H1 (cell line): Measurements from ENCODE around the gene UCHL1.

Source experiments
- ATF2 ChIP-seq: IDR thresholded peaks from 2 replicates; pipeline ENCODE4 v1.6.1; 2012; ENCODE audit warnings: low read length, inconsistent platforms
- CEBPB ChIP-seq: IDR thresholded peaks from 2 replicates; pipeline ENCODE4 v1.6.1; 2012; ENCODE audit warnings: low read depth, low read length
- CHD2 ChIP-seq: IDR thresholded peaks from 2 replicates; pipeline ENCODE4 v1.6.1; 2012; ENCODE audit warnings: low read length, improper control_type of control experiment
- CTCF ChIP-seq, 3 experiments: IDR thresholded peaks; 1 replicate in 2 of 3; 2 replicates in 1 of 3; pipeline versions ENCODE4 v1.5.1 to v1.6.1; 2011; ENCODE audit warnings: low read length in 3 of 3, mild to moderate bottlenecking in 3 of 3, inconsistent platforms in 2 of 3, low read depth in 1 of 3, moderate library complexity in 1 of 3; ENCODE audit not compliant: insufficient read depth in 1 of 3; ENCODE audit errors: control extremely low read depth in 1 of 3
- EZH2 ChIP-seq: fragments of 200-600 bp; sonication (generic); IDR thresholded peaks from 2 replicates; pipeline ENCODE4 v1.7.1; 2012; ENCODE audit warnings: low read depth, mild to moderate bottlenecking, moderate library complexity, low read length, inconsistent platforms; ENCODE audit not compliant: severe bottlenecking
- KDM5A ChIP-seq: fragments of 200-600 bp; IDR thresholded peaks from 2 replicates; pipeline ENCODE4 v1.7.1; 2012; ENCODE audit warnings: mild to moderate bottlenecking, low read length, inconsistent platforms, mixed read lengths
- PHF8 ChIP-seq: fragments of 200-600 bp; sonication (generic); conservative IDR thresholded peaks from 2 replicates; pipeline ENCODE4 v1.7.1; 2012; ENCODE audit warnings: low read depth, mild to moderate bottlenecking, inconsistent platforms, low read length, moderate library complexity
- POLR2AphosphoS5 ChIP-seq: IDR thresholded peaks from 2 replicates; pipeline ENCODE4 v1.6.1; 2011; ENCODE audit warnings: low read depth, low read length
- RXRA ChIP-seq: IDR thresholded peaks from 2 replicates; pipeline ENCODE4 v1.6.1; 2011; ENCODE audit warnings: low read depth, mild to moderate bottlenecking, low read length, moderate library complexity; ENCODE audit not compliant: insufficient read depth
- SP2 ChIP-seq: IDR thresholded peaks from 2 replicates; pipeline ENCODE4 v1.6.1; 2012; ENCODE audit warnings: mild to moderate bottlenecking, low read length, inconsistent platforms
- SUZ12 ChIP-seq: fragments of 200-600 bp; sonication (generic); IDR thresholded peaks from 2 replicates; pipeline ENCODE4 v1.6.1; 2012; ENCODE audit warnings: mild to moderate bottlenecking, inconsistent platforms, low read length, moderate library complexity, mixed read lengths
- TAF7 ChIP-seq: optimal IDR thresholded peaks from 2 replicates; pipeline ENCODE3; 2011; ENCODE audit warnings: low read depth, mild to moderate bottlenecking, inconsistent platforms, low read length, moderate library complexity, borderline replicate concordance
- USF2 ChIP-seq: IDR thresholded peaks from 2 replicates; pipeline ENCODE4 v1.6.1; 2011; ENCODE audit warnings: low read length, improper control_type of control experiment

GRCh38 chr4:41269682-41270081 is 13.0 kb downstream of the UCHL1 start:
- no peak for TF ChIP-seq RXRA
- TF ChIP-seq KDM5A: no peak
- TF ChIP-seq CTCF (IDR thresholded peaks at IDR 0.05; ENCODE audit: control extremely low read depth in 1 of 3, insufficient read depth in 1 of 3, low read depth in 1 of 3, low read length in 3 of 3): no peak
- no peak for TF ChIP-seq ATF2
- TF ChIP-seq USF2: no peak
- TF ChIP-seq CHD2: no peak
- no peak for TF ChIP-seq PHF8
- TF ChIP-seq SP2: no peak
- no peak for TF ChIP-seq CEBPB
- TF ChIP-seq TAF7: no peak
- no peak for TF ChIP-seq POLR2AphosphoS5
- TF ChIP-seq SUZ12: no peak
- TF ChIP-seq EZH2: no peak
